SKM-1 (cell line): ENCODE results near the gene CLTRN.
"Not testable (repeated sequence)": the region's sequence is repeated elsewhere in the genome, so short reads cannot be mapped to it uniquely, and the experiment has no call there.

ENCODE experiments used
- DNase-seq: peaks from one replicate; lab custom pipeline; 2025; ENCODE audit not compliant: unreplicated experiment; lab: John Stamatoyannopoulos, UW

The CLTRN gene

DNA sequence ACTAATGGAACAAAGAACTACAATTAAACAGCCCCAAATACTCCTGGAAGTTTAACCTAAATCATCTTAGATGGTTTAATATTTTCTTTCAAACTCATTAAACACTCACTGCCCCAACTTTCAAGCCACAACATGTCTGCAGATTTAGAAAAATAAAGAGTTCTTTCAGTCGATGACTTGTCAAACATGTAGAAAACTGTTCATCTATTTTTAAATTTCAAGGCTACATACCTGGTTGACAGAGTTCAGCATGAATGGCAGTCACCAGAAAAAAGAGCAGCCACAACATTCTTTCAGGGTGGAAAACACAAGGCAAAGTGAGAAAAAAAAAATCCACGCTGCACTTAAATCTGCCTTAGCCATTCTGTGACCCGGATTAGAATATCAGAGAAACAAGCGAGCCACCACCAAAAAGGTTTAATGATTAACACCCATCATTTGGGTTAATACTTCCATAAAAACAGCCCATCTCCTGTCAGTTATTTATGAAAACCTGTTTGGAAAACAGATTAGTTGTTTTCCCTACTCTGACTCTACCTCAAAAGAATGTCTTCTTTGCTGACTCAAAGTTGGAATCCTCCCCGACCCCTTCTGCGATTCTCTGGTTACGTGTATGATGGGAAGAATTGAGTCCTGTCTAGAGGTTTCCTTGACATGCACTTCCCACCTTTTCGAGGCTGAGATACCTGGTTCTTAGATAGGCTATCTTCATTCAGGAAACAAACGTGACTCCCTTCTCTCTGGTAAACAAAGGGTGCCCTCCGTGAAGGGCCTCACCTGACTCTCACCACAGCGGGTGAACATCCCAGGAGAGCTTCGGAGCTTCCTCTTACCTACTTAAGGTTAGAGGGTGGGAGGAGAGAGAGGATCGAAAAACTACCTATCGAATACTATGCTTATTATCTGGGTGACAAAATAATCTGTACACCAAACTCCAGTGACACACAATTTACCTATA is at the start of gene CLTRN:
Gene CLTRN, minus strand, starts transcription at position 319 of the 958 bp plus-strand sequence. Its CDS starts 30 bp downstream, at position 289.
- DNase-seq = no peak

DNA sequence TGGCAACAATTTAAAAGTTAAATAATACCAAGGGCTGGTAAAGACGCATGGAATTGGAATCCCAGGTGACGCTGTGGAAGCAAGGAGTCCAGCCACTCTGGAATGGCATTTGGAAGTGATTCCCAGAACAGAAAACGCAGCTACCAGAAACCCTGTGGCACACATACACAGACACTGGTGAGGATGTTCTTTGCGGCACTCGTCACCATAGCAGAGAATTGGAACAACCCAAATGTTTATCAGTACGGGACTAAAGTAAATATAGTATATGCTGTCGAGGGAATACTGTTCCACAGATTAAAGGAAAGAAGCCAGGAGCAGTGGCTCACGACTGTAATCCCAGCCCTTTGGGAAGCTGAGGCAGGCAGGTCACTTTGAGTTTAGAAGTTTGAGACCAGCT is 39.7 kb upstream of the CLTRN start:
- DNase-seq = not testable (repeated sequence)

GRCh38 chrX:15703809-15704208 is 39.2 kb upstream of the CLTRN start:
- DNase-seq = not testable (repeated sequence)

GRCh38 chrX:15702488-15703371 is 38.1 kb upstream of the CLTRN start:
- DNase-seq = no peak

- no peak for DNase-seq
Measured at GRCh38 chrX:15696516-15696915, 31.9 kb upstream of the CLTRN start.

DNA sequence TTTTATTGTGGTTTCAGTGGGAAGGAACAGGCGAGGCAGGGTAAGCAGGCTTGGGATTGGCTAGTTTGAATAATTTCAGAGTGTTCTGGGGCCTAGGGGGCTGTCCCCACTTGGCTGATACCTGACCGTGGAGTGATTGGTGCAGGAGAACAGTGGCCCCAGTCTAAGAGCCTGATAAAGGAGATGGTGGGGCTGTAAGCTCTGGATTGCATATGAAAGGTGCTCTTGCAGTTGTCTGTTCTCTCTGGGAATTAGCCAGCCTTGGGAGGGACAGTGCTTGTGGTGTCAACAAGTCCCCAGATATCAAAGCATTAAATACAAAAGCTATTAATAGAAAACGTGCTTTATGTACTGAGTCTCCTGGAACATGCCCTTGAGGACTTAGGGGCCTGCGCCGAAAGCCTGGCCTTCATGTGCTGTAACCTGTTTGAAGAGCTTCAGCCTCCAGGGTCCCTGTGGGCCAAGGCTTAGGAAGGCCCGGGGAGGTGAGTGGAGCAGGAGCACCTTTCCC is 30.4 kb upstream of the CLTRN start:
- no peak for DNase-seq

DNA sequence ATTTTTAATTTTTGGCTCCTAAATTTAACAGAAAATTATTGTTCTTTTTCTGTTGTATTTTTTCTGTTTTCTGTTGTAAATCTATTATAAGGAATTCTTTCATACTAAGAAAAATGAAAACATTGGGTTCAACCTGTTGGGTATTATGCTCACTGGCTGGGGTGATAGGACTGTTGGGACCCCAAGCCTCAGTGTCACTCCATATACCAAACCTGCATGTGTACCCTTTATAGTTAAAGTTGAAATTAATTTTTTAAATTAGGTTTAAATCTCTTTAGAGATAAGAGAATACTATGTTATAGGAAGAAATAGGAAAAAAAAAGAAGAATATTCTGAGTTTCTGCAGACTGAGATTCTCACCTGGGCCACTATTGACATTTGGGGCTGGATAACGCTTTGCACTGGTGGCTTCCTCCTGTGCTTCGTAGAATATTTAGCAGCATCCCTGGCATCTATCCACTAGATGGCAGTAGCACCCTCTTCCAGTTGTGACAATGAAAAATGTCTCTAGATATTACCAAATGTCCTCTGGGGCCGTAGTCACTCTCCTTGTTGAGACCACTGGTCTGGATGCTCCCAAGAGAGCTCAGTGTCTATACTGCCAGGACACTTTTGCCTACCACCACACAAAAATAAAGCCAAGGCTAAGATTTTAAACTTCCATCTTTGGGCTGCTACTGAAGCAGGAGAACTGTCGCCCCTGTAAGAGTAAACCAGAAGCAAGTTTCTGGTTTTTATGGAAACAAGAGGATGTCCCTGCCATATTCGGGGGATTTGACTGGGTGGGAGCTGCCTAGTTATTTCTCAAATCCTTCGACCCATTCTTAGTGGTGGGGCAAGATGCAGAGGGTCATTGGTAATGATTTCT is 22.4 kb upstream of the CLTRN start:
- peak; percentile 2 for DNase-seq

DNA sequence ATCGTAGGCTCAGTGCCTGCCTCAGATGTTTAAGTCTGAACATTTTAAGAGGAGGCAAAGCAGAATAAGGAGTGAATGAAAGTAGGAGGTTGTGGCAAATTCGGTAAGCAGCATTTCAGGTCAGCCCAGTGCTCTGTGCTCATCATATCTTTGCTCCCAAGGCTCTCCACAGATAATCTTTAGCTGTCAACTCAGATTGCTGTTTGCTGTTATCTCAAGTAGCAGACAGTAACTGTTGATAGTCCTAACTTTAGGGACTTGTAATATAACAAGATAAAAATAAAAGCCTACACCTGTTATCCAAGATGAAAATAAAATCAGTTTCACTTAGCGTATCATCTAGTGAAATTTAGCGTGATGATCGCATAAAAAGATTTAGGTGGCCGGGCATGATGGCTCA is 18.6 kb upstream of the CLTRN start:
- DNase-seq = no peak

DNA sequence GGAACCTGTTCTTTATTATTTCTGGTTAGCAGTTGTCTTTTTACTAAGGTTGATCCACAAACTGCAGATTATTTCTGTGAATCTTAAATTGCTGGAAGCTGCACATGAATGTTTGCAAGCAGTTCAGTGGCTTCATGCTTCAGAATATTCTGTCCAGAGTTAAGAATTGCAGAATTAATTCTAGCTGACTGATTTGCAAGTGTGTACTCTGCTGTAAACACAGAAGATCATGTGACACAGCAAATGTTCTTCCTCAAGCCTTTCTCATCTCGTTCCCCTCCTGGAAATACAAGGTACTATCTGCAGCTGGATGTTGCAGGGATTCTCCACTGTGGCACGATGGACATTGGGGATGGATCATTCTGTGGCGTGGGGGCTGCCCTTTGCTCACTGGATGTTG is 16.8 kb upstream of the CLTRN start:
- DNase-seq = no peak

GRCh38 chrX:15680401-15680800 is 15.8 kb upstream of the CLTRN start:
- DNase-seq = no peak

DNA sequence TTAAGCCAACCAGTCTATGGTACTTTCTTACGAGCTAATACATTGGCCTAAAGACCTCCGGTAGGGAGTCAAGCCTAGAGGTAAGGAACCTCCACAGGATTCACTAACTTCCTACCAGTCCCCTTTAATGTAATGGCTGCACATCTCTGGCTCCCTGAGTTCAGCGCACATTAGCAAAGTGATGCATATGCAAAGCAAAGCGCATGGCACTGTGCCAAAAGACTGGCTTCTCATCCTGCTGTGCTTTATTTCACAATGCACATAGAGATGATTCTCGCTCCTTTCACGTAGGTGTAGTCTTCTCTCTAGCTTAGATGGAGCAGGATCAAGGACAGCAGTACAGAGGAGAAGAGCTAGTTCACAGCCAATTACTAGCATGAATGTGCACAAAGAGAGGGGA is 14.6 kb upstream of the CLTRN start:
- DNase-seq = no peak

DNA sequence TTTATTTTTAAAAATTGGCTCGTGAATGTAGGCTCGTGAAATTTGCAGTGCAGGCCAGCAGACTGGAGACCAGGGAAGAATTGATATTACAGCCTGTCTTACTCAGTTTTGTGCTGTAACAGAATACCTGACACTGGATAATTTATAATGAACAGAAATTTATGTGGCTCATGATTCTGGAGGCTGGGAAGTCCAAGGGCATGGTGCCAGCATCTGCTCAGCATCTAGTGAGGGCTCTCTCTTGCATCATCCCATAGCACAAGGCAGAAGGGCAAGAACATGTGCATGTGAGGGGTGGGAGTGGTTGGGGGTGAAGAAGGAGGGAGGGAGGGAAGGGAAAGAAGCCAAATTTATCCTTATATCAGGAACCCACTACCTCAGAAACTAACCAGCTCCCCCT is 13.7 kb upstream of the CLTRN start:
- DNase-seq = no peak

- DNase-seq = peak; percentile 7
Measured at GRCh38 chrX:15676886-15677285, 12.3 kb upstream of the CLTRN start.

- DNase-seq = no peak
Measured at GRCh38 chrX:15675490-15675921, 10.9 kb upstream of the CLTRN start.

- DNase-seq = peak; percentile 74
Measured at GRCh38 chrX:15674841-15675489, 10.4 kb upstream of the CLTRN start.

GRCh38 chrX:15674514-15674840 is 9.9 kb upstream of the CLTRN start:
- DNase-seq = no peak

DNA sequence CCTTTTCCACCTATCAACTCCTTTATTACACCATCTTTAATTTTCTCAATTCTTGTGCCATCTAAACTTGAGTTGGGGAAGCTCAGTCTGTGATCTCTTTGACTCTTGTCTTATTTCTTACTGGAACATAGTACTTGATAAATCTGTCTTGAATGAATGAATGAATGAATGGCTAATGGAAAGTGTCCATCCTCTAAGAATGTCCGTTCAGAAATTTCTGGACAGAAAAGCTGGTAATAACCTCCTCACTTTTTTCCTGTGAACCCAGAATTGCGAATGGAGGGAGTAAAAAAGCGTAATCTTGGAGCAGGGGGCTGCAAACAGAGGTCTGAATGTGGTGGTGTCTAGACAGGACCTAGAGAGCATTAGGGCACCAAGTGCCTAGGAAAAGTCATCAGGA is 9.4 kb upstream of the CLTRN start:
- DNase-seq = no peak

DNA sequence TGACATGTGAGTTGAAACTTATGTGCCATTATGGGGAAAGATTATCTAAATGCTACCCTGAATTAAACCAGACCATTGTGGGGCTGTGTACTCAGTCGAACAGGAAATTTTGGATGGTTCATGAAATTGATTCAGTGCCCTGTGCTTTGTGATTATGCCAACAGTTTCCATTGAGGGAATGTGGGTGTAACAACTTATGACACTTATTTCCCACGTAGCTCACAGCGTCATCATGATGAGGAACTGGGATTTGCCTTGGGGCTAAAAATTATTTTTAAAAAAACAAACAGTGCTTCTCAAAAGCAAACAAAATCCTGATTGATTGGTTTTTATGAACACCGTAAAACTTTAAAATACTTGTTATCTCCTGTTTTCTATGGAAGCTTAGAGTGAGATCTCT is 8.3 kb upstream of the CLTRN start:
- no peak for DNase-seq

DNA sequence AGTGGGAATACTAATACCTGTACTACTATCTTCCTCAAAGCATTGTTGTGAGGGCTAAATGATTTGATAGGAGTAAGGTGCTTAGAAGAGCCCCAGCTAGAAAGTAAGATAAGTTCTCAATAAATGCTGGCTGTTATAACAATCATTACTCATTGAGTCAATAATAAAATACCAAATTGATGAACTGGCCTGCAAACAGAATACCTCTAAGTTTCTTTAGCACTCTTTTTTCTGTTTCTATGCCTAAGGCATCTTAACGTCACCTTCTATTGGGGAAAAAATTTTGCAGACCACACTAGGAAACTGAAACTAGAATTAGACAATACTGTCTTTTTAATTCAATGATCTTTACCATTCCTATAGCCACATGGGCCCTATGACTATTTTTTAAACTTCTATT is 1.2 kb downstream of the CLTRN start:
- no peak for DNase-seq

DNA sequence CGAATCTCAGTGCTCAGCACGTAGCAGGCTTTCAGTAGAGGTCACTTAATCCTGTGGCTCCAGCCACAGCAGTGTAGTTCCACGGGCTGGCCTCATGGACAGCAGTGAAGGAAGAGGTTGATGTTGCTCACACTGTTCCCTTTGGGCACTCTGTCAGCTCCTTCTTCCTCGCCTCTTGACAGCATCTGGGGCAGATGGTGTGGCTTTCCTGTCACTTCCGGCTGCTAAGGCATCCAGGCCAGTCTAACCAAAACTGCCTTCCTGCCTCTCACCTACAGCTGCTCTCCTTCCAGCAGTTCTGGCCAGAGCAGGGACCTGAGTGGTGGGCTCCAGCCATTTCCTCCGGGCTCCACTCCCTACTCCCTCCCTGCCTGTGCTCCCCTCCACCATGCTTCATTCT is 9.8 kb downstream of the CLTRN start:
- DNase-seq = not testable (repeated sequence)
